Occipital lobe (tissue), 2 donors: ENCODE results near the gene POU2F2. TPM values are rescaled to one million over a fixed set of nuclear protein-coding genes. Genes with fewer than 3 reads are reported as not detected.

ENCODE experiments used
- DNase-seq: peaks from one replicate; lab custom pipeline; 2025; lab: John Stamatoyannopoulos, UW
- total RNA-seq: library from RNA; depleted of rRNA; stranded (reverse); fragments of >200 nt; gene quantifications from one replicate; pipeline ENCODE4 v1.2.3, GENCODE V29; 2014

The POU2F2 gene
- total RNA-seq, 1 donor from 2014 or later, result 3.0 TPM

DNA sequence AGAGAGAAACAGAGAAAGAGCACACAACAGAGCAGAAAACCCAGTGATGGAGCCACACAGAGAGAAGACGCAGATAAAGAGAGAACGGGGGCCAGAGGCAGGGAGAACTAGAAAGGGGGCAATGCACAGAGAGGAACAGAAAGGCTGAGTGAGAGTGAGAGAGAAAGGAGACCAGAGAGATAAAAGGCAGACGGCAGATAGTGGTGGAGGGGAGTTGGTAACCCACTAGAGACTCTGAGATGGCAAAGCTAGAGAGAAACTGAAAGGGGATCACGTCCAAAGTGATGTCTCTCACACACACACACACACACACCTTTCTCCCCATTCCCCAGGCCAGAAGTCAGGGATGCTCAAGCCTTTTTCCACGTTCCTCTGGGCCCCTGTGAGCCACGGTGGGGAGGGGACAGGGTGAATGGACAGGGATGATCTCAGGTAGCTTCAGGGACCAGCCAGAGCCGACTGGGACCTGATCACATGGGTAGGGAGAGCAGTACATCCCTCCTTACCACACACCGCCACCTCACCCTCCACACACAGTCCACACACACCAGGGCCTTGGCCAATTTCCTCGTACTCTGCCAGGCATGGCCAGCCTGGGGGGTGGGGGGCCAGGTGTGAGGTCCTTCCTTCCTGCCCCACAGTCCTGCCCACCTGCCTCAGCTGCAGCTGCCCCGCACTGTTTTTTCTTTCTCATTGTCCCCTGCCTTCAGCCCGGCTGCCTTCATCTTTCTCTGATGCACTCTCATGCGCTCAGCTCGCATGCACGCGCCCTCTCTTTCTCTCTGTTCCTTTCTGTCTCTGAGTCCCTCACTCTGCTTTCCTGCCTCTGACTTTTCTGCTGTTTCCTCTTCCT, 22.5 kb upstream of the POU2F2 start:
- no peak for DNase-seq

DNA sequence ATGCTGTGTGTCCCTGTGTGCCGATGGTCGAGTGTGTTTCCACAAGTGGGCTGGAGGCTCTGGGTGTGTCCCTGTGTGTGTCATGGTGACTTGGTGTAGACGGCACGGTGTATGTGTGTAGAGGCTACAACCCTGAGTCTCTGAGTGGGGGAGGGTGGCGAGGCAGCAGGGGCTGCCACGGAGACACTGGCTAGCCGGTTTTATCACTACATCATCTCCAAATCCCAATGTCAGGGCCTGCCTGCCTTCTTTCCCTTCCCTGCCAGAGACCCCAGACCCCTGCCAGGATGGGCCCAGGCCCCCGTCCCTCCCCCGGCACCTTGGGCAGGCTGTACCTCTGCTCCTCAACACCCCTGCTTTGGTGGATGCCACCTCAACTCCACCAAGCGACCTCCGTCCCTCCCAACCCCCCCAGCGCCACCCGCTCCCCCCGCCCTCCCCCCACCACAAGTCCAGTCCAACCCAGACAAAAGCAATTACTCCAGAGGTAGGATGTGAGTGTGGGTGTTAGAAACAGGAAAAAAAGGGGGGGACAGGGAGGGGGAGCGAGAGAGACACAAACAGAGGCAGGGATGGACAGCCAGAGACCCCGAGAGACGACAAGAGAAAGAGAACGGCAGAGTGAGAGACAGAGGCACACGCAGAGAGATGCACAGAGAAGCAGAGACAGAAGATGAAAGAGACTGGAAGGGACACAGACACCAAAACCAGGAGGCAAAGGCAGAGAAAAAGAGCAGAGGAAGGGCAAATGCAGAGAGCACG, 21.6 kb upstream of the POU2F2 start:
- no peak for DNase-seq

DNA sequence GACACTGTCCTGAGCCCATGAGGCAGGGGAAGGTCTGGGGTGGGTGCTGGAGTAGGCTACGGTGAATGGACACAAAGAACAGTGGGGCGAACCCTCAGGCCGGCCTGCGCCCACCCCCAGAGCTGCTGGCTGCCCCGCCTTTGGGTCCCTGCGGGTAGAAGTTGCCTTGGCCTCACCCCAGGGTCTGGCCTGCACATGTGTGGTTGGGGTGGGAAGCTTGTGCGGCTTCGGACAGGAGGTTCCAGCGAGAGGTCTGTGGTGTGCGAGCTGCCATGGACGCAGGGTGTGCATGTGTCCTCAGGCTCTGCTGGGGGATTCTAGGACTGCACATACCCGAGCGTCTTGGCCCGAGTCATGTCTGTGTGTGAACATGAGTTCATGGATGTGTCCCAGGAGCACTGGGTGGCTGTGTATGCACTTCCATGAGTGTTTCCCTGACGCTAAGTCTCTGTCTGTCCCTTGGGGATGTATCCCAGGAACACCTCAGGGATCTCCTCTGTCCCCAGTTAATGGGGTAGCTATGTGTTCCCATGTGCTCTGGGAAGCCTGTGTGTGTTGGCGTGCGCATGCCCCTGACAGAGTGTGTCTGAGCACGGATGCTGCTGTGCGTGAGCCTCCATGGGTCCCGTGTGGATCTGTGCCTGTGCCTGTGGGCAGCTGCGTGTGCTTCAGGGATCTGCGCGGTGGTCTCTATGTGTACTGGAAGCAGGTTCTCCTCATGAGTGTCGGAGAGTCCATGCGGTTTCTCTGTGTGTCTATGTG, 20.8 kb upstream of the POU2F2 start:
- no peak for DNase-seq

DNA sequence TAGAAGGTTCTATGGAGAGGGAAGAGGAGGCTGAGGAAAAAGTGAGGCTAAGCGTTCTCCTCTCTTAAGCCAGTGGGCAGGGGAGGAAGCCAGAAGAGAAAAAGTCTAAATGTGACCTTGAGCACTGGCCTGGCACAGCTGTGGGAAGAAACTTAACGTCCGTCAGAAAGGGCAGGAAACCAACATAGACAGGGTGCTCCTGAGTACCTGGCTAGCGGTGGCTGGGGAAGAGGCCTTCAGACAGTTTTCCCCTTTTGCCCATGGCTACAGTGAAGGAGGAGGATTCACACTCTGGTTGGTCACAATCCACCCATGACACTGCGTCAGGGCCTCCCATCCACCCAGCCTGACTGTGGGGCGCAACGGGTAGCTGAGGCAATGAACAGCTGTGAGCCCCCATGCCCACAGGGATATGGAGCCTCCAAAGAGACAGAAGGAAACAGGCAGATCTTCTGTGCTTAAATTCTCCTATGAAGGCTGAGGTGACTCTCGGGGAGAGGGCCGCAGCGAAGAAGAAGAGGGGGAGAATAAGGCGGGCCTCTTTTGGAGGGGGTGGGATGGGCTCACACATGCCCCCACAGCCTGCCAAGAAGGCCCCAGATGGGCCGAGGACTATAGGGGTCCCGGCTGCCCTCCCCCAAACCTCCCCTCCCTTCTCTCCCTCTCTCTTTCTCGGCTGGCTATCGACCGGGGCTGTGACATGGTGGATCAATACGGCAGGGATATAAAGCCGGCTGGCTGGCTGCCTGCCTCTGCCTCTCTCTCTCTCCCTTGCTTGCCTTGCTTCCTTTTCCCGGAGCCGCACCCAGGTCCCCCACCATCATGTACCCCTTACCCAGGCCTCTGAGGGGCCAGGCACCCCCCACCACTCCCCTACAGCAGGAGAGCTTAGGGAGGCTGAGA, 19.8 kb upstream of the POU2F2 start:
- no peak for DNase-seq

DNA sequence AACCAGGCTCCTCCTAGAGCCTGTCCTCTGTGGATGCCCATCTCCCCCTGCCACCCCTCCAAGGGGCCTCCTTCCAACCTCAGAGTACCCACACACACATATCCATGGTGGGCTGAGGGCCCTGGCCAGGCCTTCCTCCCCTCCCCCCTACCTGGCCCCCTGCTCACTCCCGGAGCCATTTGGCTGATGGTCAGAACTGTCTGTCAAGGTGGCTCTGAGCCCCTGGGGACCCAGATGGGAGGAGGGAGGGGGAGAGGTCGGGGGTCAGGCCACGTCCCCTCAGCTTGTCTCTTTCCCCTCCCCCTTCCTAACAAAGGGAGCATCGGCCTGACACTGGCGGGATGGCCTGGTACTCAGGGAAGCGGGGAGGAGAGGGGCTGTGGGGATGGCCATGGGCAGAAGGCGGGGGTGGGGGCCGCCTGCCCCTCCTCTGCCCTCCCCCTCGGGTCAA, 18.7 kb upstream of the POU2F2 start:
- no peak for DNase-seq

DNA sequence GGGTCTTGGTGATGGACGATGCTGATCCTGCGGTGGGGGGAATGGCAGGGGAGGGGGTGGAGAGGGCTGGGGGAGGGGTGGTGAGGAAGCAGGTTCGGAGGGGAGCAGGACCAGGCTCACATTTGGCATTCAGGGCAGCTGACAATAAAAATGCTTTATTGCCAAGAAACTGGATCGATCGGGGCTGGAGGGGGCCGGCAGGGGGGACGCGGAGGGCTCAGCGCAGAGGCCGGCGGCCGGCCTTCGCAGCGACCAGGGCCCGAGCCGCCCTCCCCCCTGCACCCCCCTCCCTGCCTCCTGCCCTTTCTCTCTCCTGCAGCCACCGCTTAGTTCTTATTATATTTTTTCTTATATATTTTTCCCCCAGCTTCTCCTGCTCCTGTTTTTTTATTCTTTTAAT, 18.1 kb upstream of the POU2F2 start:
- no peak for DNase-seq

DNA sequence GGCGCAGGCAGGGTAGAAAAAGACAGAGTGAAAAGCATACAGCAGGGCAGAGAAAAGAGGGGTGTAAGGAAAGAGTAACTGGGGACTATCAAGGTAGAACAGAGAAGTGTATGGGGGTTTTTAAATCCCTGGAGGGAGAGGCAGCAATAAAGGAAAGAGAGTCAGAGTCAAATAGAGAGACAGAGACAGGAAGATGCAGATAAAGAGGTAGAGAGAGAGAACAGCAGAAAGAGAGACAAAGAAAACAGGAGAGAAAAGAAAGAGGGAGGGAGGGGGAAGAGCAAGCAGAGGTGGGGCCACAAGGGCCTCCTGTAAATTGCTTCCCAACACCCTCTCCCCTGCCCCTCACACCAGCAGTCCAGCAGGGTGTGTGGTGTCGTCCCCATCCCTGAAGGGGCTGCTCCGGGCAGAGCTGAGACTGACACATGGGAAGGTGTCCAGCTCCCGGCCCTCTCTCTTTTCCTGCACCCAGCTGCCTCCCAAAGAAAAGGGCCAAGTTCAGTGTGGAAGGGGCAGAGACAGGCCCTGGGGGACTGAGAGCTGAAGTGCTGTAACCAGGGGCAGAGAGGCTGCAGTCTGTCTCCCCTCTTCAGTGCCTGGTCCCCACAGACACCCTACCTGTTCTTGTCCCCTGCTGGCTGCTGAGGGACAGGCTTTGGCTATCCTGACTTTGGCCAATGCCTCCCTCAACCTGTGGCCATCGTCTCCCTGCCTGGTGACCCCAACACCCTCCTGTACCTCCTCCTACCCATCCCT, 17.4 kb upstream of the POU2F2 start:
- no peak for DNase-seq

DNA sequence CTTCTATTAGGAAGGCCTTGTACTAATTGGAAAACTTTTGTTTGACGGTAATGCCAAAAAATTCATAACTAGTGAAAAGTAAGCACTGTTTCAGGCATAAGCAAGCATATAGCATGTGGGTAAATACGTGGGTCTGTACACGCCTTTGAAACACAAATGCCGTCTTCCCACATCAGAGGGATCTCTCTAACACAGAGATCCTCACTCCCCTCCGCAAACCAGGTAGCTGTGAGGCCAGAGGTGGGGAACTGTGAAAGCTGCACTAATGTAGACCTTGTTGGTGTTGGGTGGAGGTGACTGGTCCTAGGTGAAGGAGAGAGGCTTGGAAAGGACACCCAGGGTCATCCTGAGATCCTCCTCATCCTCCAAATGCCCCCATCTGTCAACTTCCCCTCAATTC, 16.0 kb upstream of the POU2F2 start:
- no peak for DNase-seq

DNA sequence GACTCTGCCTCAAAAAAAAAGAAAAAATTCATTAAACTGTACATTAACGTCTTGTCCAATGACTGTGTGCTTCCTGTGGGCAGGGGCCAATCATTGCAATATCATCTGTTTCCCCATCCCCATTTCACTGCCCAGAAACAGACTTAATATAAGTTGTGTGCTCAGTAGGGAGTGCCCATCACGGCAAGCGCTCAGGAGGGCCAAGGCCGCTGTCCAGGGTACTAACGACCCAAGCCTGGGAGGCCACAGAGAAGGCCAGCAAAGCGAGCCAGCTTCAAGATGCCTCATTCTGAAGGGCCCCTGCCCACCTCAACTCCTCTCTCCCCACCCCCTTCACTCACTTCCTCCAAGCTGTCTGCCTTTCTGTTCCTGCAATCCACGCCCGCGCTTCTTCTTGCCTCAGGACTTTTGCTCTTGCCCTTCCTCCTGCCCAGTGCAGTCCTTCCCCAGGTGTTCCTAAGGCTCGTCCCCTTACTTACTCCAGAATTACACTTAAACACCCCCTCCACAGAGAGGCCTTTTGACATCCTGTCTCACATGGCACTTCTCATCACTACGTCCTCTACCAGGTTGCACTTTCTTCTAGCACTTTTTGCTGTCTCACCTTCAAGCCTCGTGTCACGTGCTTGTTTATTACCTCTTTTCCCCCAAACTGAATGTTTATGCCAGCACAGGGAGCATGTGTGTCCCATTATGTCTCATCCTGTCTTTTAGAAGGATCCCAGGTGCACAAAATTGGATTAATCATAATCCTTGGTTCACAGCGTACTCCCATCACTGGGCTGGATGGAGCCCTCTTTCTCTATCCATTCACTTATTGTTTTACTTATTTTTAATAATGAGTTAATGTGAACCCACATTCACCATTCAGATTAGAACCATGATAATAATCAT, 11.3 kb upstream of the POU2F2 start:
- no peak for DNase-seq

- no peak for DNase-seq
These were observed 8.0 kb upstream of the POU2F2 start for GRCh38 chr19:42140125-42140754.

DNA sequence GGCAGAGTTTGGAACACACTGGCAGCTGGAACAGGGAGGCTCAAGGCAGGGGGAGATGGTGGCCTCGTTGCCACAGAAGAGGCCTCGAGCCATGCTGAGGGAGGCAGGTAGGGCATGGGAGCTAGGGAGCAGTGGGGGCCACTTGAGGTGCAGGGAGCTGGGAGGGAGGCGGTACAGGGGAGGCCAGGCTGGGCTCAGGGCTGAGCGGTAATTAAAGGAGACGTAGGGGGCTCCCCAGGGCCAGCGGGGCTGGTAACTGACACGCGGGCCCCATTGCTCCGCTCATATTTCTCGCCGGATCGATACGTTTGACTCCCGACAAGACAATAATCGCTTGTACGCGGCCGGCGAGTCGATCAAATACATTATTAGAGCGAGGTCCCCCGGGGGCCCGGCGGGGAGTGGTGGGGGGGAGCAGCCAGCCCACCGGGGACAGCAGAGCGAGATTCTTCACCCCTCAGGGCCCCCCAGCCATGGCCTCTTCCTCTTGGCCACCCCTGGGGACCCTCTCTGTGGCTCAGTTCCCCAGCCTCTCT, 2.4 kb upstream of the POU2F2 start:
- DNase-seq, result no peak

DNA sequence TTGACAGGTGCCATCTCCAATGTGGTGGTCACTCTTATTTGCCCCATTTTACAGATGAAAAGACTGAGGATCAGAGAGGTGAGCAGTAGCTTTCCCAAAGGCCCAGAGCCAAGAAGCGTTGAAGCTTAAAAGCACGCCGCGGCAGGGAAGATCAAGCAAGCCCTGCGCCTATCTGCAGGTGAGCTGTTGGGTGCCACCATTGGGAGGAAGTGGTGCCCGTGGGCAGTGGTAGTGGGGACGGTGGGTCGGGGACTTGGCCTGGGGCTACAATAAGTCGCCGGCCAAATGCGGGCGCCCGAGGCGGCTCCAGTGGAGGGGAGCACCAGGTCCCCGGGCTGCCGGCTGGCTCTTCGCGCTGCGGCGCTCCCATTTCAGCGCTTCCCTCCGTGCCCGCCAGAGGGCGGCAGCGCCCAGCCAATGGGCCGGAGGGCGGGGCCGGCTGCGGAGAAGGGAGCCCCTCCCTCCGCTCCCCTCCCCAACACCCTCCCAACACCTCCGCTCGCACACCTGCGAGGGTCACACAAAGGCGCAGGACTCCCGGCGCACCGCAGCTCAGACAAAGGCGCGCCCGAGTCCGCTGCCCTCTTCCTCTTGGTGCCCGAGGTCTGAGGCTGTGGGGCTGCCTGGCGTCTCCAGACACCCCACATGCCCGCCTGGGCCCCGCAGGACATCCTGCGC, 744 bp upstream of the POU2F2 start:
- peak; percentile 55 for DNase-seq

GRCh38 chr19:42131149-42132029, 857 bp downstream of the POU2F2 start:
- no peak for DNase-seq

DNA sequence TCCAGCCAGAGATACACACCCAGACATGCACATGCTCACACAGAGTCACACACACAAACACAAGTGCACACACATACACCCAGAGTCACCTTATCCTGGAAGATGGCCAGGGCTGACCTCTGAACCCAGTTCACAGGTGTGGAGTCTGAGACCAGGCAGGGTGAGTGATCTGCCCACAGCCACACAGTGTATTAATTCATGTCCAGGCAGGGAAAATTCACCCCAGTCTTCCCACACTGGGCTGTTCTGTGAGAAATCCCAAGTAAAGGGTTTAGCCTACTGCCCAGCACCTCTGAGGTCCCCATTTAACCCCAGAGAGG, 2.0 kb downstream of the POU2F2 start:
- no peak for DNase-seq

GRCh38 chr19:42129399-42130253, 2.6 kb downstream of the POU2F2 start:
- DNase-seq, result no peak

GRCh38 chr19:42126574-42126973, 5.7 kb downstream of the POU2F2 start:
- DNase-seq, result no peak
